GM12801 (cell line): ENCODE data around the gene VSIG2.

Experiments used
- TF ChIP-seq, protein P1 (sequence below): IDR thresholded peaks from one replicate; pipeline ENCODE4 v1.5.1; 2011; ENCODE audit warnings: control low read depth; ENCODE audit not compliant: insufficient read length; ENCODE audit errors: extremely low read depth

Gene VSIG2

DNA sequence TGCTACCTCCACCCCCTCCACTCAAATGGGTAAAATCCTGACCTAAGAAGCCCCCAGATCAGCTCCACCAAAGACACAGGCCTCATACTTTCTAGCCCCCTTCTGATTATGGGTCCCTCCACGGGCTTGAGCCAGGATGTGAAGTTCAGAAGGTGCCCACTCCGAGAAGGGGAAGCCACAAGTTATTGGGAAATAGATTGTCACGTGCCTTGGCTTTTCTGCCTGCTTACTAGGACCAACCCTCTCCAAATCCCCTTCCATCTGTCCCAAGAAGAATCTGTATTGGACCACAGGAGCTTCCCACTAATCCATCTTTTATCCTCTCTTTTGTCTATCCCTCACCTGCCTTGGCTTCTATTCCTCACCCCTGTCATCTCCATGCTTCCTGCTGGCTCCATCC, 15.3 kb downstream of the VSIG2 start:
- TF ChIP-seq, protein P1, sequence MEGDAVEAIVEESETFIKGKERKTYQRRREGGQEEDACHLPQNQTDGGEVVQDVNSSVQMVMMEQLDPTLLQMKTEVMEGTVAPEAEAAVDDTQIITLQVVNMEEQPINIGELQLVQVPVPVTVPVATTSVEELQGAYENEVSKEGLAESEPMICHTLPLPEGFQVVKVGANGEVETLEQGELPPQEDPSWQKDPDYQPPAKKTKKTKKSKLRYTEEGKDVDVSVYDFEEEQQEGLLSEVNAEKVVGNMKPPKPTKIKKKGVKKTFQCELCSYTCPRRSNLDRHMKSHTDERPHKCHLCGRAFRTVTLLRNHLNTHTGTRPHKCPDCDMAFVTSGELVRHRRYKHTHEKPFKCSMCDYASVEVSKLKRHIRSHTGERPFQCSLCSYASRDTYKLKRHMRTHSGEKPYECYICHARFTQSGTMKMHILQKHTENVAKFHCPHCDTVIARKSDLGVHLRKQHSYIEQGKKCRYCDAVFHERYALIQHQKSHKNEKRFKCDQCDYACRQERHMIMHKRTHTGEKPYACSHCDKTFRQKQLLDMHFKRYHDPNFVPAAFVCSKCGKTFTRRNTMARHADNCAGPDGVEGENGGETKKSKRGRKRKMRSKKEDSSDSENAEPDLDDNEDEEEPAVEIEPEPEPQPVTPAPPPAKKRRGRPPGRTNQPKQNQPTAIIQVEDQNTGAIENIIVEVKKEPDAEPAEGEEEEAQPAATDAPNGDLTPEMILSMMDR = no peak

DNA sequence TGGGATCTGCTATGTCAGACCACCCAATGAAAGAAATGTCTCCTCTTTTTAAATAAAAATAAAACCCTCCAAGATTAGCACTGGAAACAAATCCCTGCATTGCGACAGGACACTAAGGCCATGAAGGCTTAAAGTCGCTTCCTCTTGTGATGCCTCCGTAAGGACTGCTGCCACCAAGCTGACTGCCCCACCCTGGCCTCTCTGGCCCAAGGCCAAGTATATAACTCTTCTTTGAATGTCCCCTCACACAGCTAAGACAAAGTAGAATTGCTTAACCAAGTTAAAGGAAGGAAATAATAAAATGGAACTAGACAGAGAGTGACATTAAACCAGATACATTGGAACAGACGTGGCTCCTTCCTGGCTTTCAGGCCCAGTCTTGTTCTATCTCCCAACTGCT, 19.8 kb downstream of the VSIG2 start:
- TF ChIP-seq, protein P1 = no peak

DNA sequence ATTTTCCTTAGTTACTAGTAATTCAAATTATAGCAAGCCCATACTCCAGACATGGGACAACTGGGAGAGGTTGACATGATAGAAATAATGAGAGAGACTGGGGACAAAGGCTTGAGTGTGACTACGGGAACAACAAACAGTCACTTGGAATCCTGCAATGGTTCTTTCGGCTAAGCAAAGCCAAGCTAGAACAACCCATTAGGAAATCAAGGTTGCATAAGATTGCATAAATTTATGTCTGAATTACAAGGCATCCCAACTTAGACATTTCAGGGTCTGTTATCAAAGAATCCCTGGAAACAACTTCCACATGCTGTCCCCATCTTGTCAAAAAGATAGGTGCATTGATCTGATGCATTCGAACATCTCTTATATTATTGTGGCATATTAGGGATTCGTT, 22.5 kb downstream of the VSIG2 start:
- TF ChIP-seq, protein P1 = no peak

DNA sequence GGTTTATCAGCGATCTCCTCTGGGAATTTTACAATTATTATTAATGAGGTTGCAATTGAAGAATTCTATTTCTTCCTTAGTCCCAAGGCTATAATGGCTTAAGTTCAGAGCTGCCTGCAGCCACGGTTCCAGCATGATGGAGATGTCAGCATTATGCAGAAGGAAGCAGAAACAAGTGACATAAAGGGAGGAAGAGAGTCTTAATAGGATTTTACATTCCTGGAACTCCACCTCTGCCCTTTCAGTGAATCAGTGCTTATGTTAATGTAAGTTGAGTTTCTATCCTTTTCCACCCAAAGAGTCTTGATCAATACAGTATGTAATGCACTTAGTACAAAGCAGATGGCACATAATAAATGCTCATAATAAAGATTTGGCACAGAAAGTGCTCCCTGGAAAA, 23.9 kb downstream of the VSIG2 start:
- TF ChIP-seq, protein P1 = no peak

DNA sequence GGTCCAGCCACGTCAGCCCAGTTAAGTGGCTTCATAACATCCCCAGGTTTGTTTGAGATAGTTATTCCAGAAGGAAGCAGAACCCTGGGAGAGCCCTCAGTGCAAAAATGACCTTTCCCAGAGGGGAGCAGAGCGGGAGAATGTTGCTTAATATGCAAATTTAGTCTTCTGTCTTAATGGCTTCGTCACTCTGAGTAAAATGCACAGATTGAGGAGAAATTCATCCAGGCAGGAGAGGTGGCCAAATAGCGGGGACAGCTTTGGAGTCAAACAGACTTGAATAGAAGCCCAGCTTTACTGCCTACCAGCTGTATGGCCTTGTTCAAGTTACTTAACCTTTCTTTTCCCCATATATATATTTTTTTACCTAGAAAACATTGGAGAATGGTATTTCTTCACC, 24.6 kb downstream of the VSIG2 start:
- TF ChIP-seq, protein P1 = no peak

DNA sequence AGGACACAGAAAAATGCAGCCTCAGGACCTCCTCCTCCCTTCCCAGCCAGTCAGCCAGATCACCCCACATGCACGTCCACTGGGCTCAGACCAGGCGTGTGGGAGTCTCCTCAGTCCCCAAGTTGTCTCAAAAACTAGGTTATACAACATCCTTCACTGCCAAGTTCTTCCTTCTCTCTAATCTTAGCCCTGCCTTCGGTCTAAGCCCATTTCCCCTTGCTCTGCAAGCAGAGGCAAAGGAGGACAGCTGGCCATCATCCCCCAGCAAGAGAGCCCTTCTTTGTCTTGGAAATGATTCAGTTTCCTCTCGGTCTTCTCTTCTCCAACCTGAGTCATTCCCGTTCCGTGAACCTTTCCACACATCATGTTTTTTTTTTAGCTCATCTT, 26.3 kb downstream of the VSIG2 start:
- TF ChIP-seq, protein P1 = no peak

DNA sequence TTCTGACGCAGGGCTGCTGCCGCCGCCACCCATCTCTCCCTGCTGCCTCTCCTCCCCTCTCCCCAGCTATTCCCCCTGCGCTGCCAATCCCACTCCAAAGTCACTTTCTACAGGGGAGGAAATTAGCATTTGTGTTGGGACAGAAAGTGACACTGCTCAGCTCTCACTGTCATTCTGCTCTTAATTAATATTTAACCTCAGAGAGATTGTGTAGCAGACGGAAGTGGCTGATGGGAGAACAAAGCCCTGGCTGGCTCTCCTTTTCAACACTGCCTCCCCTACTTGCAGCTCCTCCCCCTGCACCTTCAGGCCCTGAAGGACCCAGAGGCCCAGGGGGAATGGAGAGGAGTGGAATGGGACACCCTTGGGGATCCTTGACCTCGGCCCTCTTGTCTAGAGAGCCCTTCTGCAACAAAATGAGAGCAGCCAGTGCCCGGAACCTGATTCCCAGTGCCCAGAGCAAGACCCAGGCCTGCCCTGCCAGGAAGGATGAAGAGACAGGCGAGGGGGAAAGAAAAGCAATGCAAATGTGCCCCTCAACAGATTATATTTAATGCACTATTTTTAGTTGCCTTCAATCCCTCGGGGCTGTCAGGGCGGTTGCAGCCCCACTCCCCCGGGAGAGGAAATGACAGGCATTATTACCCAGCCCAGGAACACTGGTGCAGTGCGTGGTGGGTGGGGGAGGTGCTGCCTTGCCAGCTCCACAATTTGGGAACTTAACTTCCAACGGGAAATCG, 26.9 kb downstream of the VSIG2 start:
- TF ChIP-seq, protein P1 = no peak
